DOHH2 (cell line): ENCODE measurements around the gene SLC1A1.

Experiments used
- H3F3A ChIP-seq: fragments of 200-600 bp; sonication (generic), shearing (Covaris generic); 2 replicates; pipeline ENCODE4 v1.6.0; 2016; ENCODE audit warnings: antibody characterized with exemption, mild to moderate bottlenecking; ENCODE audit not compliant: control insufficient read depth, insufficient read depth
- H3K27ac ChIP-seq: fragments of 200-600 bp; sonication (generic); 2 replicates; pipeline ENCODE4 v1.5.1; 2014; ENCODE audit warnings: low read depth, mild to moderate bottlenecking, low read length, moderate library complexity
- H3K27me3 ChIP-seq: fragments of 200-600 bp; sonication (generic); 2 replicates; pipeline ENCODE4 v1.6.1; 2014; ENCODE audit warnings: mild to moderate bottlenecking, low read length, mixed read lengths; ENCODE audit not compliant: control insufficient read depth
- H3K36me3 ChIP-seq: fragments of 200-600 bp; sonication (generic); 2 replicates; pipeline ENCODE4 v1.6.1; 2014; ENCODE audit warnings: mild to moderate bottlenecking, low read length, moderate library complexity, mixed read lengths; ENCODE audit not compliant: control insufficient read depth
- H3K4me1 ChIP-seq: fragments of 200-600 bp; sonication (generic); 2 replicates; pipeline ENCODE4 v1.6.1; 2014; ENCODE audit warnings: mild to moderate bottlenecking, low read length, mixed read lengths; ENCODE audit not compliant: control insufficient read depth
- H3K4me2 ChIP-seq: fragments of 200-600 bp; sonication (generic); 2 replicates; pipeline ENCODE4 v1.6.0; 2014; ENCODE audit warnings: mild to moderate bottlenecking, low read length, moderate library complexity
- H3K4me3 ChIP-seq: fragments of 200-600 bp; sonication (generic); 2 replicates; pipeline ENCODE4 v1.5.1; 2014; ENCODE audit warnings: mild to moderate bottlenecking, low read length, mixed read lengths
- H3K79me2 ChIP-seq: fragments of 200-600 bp; sonication (generic); 2 replicates; pipeline ENCODE4 v1.6.1; 2014; ENCODE audit warnings: mild to moderate bottlenecking, low read length, mixed read lengths; ENCODE audit not compliant: control insufficient read depth
- H3K9me2 ChIP-seq: fragments of 200-600 bp; sonication (generic); replicated peaks from 2 replicates; pipeline ENCODE4 v1.6.1; 2014; ENCODE audit warnings: mild to moderate bottlenecking, low read length, mixed read lengths; ENCODE audit not compliant: control insufficient read depth
- H3K9me3 ChIP-seq: fragments of 200-600 bp; sonication (generic); 2 replicates; pipeline ENCODE4 v1.6.1; 2014; ENCODE audit warnings: antibody characterized with exemption, low read length, mixed read lengths; ENCODE audit not compliant: control insufficient read depth, insufficient read depth
- H4K20me1 ChIP-seq: fragments of 200-600 bp; sonication (generic); 2 replicates; pipeline ENCODE4 v1.6.0; 2014; ENCODE audit warnings: low read depth, mild to moderate bottlenecking, antibody characterized with exemption, low read length, moderate library complexity; ENCODE audit not compliant: control insufficient read depth, insufficient read depth
- EZH2phosphoT487 ChIP-seq: fragments of 200-600 bp; sonication (generic); IDR thresholded peaks from 2 replicates; pipeline ENCODE4 v1.6.1; 2017; ENCODE audit warnings: borderline replicate concordance, mild to moderate bottlenecking, antibody characterized with exemption, low read length, moderate library complexity, mixed read lengths
- TF ChIP-seq, protein P1 (sequence below): fragments of 200-600 bp; sonication (generic); IDR thresholded peaks from one replicate; pipeline ENCODE4 v1.5.1; 2014; ENCODE audit warnings: antibody characterized with exemption, mild to moderate bottlenecking, low read depth, low read length; ENCODE audit not compliant: poor library complexity, severe bottlenecking

Gene SLC1A1

DNA sequence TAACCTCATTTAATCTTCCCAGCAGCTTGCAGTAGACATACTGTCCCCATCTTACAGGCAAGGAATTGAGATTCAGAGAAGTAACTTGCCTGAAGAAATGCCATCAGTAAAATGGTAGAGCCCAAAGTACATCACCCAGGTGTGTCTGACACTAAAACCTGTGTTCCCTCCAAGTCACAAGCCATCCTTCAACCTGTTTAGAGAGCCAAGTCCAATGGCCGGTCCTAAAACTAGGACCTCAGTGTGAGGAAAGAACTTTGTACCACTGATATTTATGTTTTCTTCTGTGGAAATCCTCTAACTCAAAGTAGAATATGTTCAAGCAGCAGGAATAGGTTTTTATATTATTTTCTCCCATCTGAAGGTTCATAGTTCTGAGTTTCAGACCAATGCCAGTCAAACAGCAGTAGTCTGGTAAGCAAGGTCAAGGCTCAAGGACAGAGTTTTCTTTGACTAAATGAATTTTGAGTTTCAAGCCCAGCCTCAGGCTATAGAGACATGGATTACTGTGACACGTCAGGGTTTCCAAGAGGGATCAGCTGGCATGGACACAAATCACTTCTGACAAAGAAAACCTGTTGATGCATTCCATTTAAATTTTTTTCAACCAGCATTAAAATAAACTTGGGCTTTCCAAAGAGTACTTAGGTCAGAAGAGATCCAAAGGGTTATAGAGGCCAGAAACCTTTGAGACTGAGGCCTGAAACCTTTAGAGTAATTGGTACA, 90.9 kb downstream of the SLC1A1 start:
- no peaks in the 10 kb centered on the region for H3K4me1 ChIP-seq
- no peaks in the 10 kb centered on the region for H3K9me3 ChIP-seq
- H3K4me2 ChIP-seq: no peak overlapping the region
- H3F3A ChIP-seq: no peaks in the 10 kb centered on the region
- no peaks in the 10 kb centered on the region for H3K36me3 ChIP-seq
- H3K9me2 ChIP-seq: no peaks in the 10 kb centered on the region
- TF ChIP-seq EZH2phosphoT487: no peak
- TF ChIP-seq, protein P1, sequence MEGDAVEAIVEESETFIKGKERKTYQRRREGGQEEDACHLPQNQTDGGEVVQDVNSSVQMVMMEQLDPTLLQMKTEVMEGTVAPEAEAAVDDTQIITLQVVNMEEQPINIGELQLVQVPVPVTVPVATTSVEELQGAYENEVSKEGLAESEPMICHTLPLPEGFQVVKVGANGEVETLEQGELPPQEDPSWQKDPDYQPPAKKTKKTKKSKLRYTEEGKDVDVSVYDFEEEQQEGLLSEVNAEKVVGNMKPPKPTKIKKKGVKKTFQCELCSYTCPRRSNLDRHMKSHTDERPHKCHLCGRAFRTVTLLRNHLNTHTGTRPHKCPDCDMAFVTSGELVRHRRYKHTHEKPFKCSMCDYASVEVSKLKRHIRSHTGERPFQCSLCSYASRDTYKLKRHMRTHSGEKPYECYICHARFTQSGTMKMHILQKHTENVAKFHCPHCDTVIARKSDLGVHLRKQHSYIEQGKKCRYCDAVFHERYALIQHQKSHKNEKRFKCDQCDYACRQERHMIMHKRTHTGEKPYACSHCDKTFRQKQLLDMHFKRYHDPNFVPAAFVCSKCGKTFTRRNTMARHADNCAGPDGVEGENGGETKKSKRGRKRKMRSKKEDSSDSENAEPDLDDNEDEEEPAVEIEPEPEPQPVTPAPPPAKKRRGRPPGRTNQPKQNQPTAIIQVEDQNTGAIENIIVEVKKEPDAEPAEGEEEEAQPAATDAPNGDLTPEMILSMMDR: no peak
- H3K4me3 ChIP-seq: no peak overlapping the region
- H3K27ac ChIP-seq: no peak overlapping the region
- H3K27me3 ChIP-seq: no peaks in the 10 kb centered on the region
- H4K20me1 ChIP-seq: no peaks in the 10 kb centered on the region
- H3K79me2 ChIP-seq: no peaks in the 10 kb centered on the region

DNA sequence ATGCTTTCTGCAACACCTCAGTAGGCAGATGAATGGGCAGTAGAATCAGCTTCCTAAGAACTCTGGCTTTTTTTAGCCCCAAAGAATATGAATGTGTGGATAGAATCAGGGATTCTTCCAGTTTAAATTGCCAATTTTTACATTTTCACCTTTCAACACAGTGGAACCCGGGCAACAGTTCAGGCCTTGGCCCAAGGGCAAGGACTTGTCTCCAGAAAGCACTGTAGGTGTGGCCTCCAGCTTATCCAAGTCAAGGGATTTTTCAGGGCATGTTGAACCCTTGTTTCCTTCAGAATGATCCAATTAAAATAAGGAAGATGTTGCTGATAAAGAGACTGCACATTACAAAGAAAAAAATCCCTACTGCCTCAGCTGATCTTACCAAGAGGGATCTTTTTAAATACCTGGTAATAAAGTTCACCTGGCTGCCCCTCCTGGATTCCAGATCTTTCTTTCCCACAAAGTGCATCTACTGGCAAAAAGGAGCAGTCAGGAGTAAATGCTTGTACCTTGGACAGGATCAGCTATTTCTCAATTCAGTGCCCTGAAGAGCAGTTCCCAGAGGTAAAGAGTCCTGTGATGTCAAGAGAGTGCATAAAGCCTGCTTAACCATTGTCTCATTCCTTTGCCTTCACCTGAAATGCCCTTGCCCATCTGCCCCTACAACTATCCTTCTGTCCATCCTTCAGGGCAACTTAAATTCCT, 91.7 kb downstream of the SLC1A1 start:
- no peak overlapping the region for H3K27ac ChIP-seq
- H4K20me1 ChIP-seq: no peaks in the 10 kb centered on the region
- H3K4me3 ChIP-seq: no peak overlapping the region
- TF ChIP-seq EZH2phosphoT487: no peak
- TF ChIP-seq, protein P1: no peak
- no peaks in the 10 kb centered on the region for H3F3A ChIP-seq
- H3K27me3 ChIP-seq: no peaks in the 10 kb centered on the region
- no peaks in the 10 kb centered on the region for H3K9me3 ChIP-seq
- H3K4me2 ChIP-seq: no peak overlapping the region
- no peaks in the 10 kb centered on the region for H3K36me3 ChIP-seq
- no peaks in the 10 kb centered on the region for H3K4me1 ChIP-seq
- no peaks in the 10 kb centered on the region for H3K9me2 ChIP-seq
- H3K79me2 ChIP-seq: no peaks in the 10 kb centered on the region

DNA sequence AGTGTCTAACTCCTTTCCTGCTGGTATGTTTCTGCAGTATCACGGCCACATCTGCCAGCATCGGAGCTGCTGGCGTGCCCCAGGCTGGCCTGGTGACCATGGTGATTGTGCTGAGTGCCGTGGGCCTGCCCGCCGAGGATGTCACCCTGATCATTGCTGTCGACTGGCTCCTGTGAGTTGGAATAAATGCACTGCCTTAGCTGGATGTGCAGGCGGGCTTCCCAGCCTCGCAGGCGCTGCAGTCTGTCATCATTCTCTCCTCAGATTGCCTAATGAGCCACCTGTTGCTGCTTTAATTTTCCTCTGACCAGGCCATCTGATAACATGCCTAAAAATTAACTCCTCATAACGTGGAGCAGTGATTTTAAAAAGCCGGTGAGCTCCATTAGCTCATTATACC, 92.7 kb downstream of the SLC1A1 start:
- H3K9me3 ChIP-seq: no peaks in the 10 kb centered on the region
- no peak overlapping the region for H3K27ac ChIP-seq
- H3K4me1 ChIP-seq: no peaks in the 10 kb centered on the region
- H3K4me2 ChIP-seq: no peak overlapping the region
- no peaks in the 10 kb centered on the region for H3F3A ChIP-seq
- H3K27me3 ChIP-seq: no peaks in the 10 kb centered on the region
- TF ChIP-seq EZH2phosphoT487: no peak
- TF ChIP-seq, protein P1: no peak
- no peaks in the 10 kb centered on the region for H3K9me2 ChIP-seq
- H4K20me1 ChIP-seq: no peaks in the 10 kb centered on the region
- no peak overlapping the region for H3K4me3 ChIP-seq
- H3K79me2 ChIP-seq: no peaks in the 10 kb centered on the region
- H3K36me3 ChIP-seq: no peaks in the 10 kb centered on the region
